NCI-H2227 treated with DMSO at 0.1 percent for 48 hours (cell line): Measurements from ENCODE around the gene DEFB108B.
"Not testable (repeated sequence)": the region's sequence is repeated elsewhere in the genome, so short reads cannot be mapped to it uniquely, and the experiment has no call there.

ENCODE experiments used
- DNase-seq: peaks from one replicate; lab custom pipeline; 2025; lab: John Stamatoyannopoulos, UW

DEFB108B gene

DNA sequence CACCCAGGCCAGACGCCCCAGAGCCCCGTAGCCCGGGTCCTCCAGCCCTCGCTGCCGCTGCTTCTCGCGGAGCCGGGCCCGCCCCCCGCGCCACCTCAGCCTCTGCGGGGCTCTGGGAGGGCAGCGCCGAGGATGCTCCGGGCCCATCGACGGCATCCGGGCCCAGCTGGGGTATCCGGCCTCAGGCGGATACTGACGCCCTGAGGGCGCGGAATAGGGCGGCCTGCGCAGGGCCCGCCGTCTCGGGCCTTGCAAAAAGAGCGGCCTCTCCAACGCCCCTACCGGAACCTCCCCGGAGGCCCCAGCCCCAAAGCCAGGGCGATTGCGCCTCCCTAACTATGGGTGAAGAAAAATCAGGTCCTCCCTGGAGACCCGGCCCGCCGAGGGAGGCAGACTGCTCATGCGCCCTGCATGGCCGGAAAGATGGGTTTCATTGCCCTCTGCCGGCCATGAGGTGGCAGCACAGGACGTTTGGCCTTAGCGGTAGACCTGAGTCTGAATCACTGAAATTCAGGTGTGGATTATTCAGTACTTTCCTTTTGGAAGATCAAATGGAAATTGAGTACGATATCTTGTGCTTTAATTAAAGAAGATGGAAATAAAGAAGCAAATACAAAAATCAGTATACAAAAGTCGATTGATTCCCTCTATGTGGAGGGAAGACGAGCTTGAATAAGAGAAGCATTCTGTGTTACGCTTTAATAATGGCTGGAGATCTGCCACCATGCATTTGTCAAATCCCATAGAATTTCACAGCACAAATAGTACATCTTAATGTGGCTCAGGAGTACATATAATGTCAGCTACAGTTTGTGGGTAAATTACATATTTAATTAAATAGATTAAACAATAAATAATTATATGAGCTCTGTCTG, 19.3 kb upstream of the DEFB108B start:
- peak; percentile 65 for DNase-seq

DNA sequence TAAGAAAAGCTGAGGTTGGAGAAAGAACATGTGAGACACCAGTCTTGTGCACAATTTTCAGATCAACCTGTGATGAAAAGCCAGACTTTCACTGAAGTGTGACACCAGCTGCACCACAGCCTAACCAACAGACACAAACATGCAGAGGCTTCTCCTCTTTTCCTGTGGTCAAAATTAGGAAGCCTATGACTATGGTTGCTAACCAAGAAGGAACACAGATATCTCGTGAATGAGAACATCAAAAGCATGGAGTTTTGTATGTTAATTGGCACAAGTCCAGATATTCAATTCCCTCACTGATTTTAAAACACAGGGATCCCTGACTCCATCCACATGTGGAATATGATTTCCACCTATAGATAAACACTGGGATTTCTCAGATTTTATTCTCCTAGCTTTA, 11.5 kb upstream of the DEFB108B start:
- not testable (repeated sequence) for DNase-seq

- DNase-seq: not testable (repeated sequence)
These were observed 3.8 kb upstream of the DEFB108B start for GRCh38 chr11:71829247-71829646.

- DNase-seq: not testable (repeated sequence)
These were observed 3.3 kb upstream of the DEFB108B start for GRCh38 chr11:71829686-71830085.

GRCh38 chr11:71842720-71843119, 9.7 kb downstream of the DEFB108B start:
- not testable (repeated sequence) for DNase-seq

DNA sequence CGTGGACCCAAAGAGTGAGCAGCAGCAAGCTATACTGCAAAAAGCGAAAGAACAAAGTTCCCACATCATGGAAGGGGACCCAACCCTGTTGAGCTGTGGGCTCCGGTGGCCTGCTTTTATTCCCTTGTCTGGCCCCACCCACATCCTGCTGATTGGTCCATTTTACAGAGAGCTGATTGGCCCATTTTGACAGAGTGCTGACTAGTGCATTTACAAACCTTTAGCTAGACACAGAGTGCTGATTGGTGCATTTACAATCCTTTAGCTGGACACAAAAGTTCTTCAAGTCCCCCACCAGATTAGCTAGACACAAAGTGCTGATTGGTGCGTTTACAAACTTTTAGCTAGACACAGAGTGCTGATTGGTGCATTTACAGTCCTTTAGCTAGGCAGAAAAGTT, 10.4 kb downstream of the DEFB108B start:
- DNase-seq: not testable (repeated sequence)

DNA sequence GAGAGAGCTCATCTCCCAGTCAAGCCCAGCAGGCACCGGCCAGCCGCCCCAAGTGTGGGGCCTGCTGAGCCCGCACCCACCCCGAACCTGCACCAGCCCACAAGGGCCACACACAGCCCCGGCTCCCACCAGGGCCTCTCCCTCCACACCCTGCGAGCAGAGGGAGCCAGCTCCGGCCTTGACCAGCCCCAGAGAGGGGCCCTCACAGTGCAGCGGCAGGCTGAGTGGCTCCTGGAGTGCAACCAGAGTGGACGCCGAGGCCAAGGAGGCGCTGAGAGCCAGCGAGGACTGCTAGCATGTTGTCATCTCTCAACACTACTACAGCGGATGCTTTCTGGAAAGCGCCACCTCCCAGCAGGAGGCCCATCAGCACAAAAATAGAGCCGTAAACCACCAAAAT, 10.9 kb downstream of the DEFB108B start:
- no peak for DNase-seq

GRCh38 chr11:71853895-71854294, 20.9 kb downstream of the DEFB108B start:
- DNase-seq: not testable (repeated sequence)

- DNase-seq: not testable (repeated sequence)
These were observed 22.9 kb downstream of the DEFB108B start for GRCh38 chr11:71855880-71856279.

DNA sequence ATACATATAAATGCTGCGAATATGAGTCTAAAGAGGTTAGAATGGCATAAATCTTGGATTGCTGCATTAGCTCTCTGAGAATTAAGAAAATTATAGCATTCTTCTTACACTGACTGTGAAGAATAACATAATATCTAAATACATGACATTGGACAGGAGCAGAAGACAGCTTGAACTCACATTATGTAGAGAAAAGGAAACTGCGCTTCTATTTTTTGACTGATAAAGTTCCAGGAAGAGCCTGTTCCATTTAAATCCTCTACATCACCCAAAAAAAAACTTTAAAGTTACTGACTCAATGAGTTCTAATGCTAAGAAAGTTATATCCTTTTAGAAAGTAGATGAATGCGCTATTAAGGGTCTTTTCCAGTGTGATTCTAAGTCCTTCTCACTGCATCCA, 27.8 kb downstream of the DEFB108B start:
- DNase-seq: not testable (repeated sequence)

DNA sequence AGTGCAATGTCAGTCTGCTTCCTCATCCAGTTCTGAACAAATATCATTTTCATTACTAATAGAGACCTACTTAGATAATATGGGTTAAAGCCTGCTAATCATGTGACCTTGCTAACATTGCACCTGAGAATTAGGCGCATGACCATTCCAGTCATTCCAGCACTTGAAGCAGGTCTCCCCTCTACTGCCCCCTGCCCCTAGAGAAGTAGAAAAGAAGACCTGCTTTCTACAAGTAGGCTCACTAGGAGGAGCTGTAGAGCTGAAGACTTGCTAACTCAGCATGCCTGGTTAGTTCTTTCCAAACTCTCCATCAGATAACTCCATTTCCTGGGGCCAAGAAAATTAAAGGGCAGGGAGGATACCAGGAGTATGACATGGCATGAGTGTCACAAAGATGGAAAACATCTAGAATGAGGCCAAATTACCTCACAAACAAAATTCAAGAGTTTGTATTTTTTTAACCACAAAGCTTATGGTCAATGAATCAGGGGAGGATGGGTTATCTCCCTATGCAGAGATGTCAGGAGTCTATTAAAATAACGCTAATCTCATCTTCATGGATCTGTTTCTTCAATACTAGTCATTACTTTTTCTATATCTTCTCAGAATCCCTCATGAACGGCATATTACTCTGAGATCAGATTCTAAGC, 31.1 kb downstream of the DEFB108B start:
- DNase-seq: not testable (repeated sequence)

- not testable (repeated sequence) for DNase-seq
These were observed 34.2 kb downstream of the DEFB108B start for GRCh38 chr11:71867209-71867608.

DNA sequence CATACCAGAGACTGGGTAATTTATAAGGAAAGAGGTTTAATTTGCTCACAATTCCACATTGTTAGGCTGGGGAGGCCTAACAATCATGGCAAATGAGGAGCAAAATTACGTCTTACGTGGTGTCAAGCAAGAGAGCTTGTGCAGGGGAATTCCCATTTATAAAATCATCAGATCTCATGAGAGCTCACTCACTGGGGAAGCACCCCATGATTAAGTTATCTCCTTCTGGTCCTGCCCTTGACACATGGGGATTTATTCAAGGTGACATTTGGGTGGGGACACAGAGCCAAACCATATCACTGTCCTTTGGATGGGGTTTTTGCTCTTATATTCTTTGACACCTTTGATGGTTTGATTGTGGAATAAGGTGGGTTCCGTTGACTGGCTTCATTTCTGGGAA, 36.9 kb downstream of the DEFB108B start:
- not testable (repeated sequence) for DNase-seq

DNA sequence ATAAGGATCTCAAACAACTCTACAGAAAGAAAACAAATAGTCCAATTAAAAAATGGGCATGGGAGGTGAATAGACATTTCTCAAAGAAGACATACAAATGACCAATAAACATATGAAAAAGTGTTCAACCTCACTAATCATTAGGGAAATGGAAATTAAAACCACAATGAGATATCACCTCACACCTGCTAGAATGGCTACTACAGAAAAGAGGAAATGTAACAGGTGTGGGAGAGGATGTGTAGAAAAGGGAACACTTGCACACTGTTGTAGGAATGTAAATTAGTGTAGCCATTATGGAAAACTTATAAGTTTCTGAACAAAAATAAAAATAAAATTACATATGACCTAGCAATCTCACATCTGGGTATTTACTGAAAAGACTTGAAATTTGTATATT, 37.7 kb downstream of the DEFB108B start:
- not testable (repeated sequence) for DNase-seq

GRCh38 chr11:71876262-71876661, 43.3 kb downstream of the DEFB108B start:
- peak; percentile 7 for DNase-seq

GRCh38 chr11:71878059-71878458, 45.1 kb downstream of the DEFB108B start, which contains the start of gene DEFB131B:
Gene DEFB131B (plus strand): TSS chr11:71878453. CDS start chr11:71878453, 0 bp downstream.
- not testable (repeated sequence) for DNase-seq

GRCh38 chr11:71885806-71886205, 52.8 kb downstream of the DEFB108B start:
- not testable (repeated sequence) for DNase-seq
